Upper lobe of left lung (tissue), 6 donors: ENCODE measurements around the gene GPR162. TPM values are rescaled to one million over a fixed set of nuclear protein-coding genes. Genes with fewer than 3 reads are reported as not detected.
"Not testable (repeated sequence)": the region's sequence is repeated elsewhere in the genome, so short reads cannot be mapped to it uniquely, and the experiment has no call there.

Experiments
- ATAC-seq, 2 donors: fragments of 200-7000 bp; cut with Tn5 transposase; one replicate each; pipeline ENCODE4 v1.9.1; 2022; ENCODE audit warnings: mild to moderate bottlenecking in 2 of 2, moderate library complexity in 2 of 2; ENCODE audit not compliant: low FRiP score in 2 of 2
- DNase-seq, 2 donors: peaks; one replicate each; pipeline ENCODE4 v3.0.0-alpha.2; 2019 to 2020
- H3K27ac ChIP-seq, 4 donors: fragments of 200-600 bp; sonication (generic); one replicate each; pipeline ENCODE4 v1.5.1; 2016 to 2019
- H3K27me3 ChIP-seq, 4 donors: fragments of 200-600 bp; sonication (generic); one replicate each; pipeline ENCODE4 v1.5.1; 2017 to 2019
- H3K36me3 ChIP-seq, 4 donors: fragments of 200-600 bp; sonication (generic); one replicate each; pipeline ENCODE4 v1.5.1; 2016 to 2019
- H3K4me1 ChIP-seq, 4 donors: fragments of 200-600 bp; sonication (generic); one replicate each; pipeline ENCODE4 v1.5.1; 2018 to 2019
- H3K4me3 ChIP-seq, 4 donors: fragments of 200-600 bp; sonication (generic); one replicate each; pipeline ENCODE4 v1.5.1; 2017 to 2019; ENCODE audit warnings: mild to moderate bottlenecking in 2 of 4, moderate library complexity in 1 of 4
- H3K9me3 ChIP-seq, 4 donors: fragments of 200-600 bp; sonication (generic); one replicate each; pipeline ENCODE4 v1.5.1; 2018 to 2019
- CTCF ChIP-seq, 6 experiments: fragments of 450-650 bp in 4 of 6; fragments of 200-600 bp in 2 of 6; sonication (generic) in 2 of 6; IDR thresholded peaks; one replicate each; pipeline ENCODE4 v1.5.1; 2016 to 2019; ENCODE audit warnings: antibody characterized with exemption in 6 of 6
- EP300 ChIP-seq, 4 donors: sonication (generic); formaldehyde crosslinking; IDR thresholded peaks; one replicate each; pipeline ENCODE4 v1.5.1; 2017; ENCODE audit warnings: antibody characterized with exemption in 4 of 4, control low read depth in 2 of 4
- POLR2A ChIP-seq, 4 donors: fragments of 450-650 bp; IDR thresholded peaks; one replicate each; pipeline ENCODE4 v1.5.1; 2016 to 2017; ENCODE audit warnings: antibody characterized with exemption in 4 of 4, mild to moderate bottlenecking in 2 of 4
- POLR2AphosphoS5 ChIP-seq, 2 donors: sonication (generic); formaldehyde crosslinking; IDR thresholded peaks; one replicate each; pipeline ENCODE4 v1.5.1; 2017; ENCODE audit warnings: antibody characterized with exemption in 2 of 2
- WGBS, 2 donors: methylation state at CpG; one replicate each; pipeline ENCODE4 v1.1.5; 2017 to 2018; 5-methylcytosine and 5-hydroxymethylcytosine counted together
- total RNA-seq, 6 donors: library from RNA; depleted of rRNA in 4 of 6; stranded (reverse); fragments of >200 nt in 4 of 6; gene quantifications; one replicate each; pipeline versions ENCODE4 v1.1.0 to v1.2.1, GENCODE V29; 2016 to 2021
- donor health status: DM: no; HTN: no; CAD: no; lungs with moderate emphysema.
- donor health status: DM: no; HTN: yes; CAD: no; lungs with severe emphysema.

Gene GPR162
- total RNA-seq, 6 donors from 2014 or later: 8.1 to 47.1 (median 16.5) TPM

DNA sequence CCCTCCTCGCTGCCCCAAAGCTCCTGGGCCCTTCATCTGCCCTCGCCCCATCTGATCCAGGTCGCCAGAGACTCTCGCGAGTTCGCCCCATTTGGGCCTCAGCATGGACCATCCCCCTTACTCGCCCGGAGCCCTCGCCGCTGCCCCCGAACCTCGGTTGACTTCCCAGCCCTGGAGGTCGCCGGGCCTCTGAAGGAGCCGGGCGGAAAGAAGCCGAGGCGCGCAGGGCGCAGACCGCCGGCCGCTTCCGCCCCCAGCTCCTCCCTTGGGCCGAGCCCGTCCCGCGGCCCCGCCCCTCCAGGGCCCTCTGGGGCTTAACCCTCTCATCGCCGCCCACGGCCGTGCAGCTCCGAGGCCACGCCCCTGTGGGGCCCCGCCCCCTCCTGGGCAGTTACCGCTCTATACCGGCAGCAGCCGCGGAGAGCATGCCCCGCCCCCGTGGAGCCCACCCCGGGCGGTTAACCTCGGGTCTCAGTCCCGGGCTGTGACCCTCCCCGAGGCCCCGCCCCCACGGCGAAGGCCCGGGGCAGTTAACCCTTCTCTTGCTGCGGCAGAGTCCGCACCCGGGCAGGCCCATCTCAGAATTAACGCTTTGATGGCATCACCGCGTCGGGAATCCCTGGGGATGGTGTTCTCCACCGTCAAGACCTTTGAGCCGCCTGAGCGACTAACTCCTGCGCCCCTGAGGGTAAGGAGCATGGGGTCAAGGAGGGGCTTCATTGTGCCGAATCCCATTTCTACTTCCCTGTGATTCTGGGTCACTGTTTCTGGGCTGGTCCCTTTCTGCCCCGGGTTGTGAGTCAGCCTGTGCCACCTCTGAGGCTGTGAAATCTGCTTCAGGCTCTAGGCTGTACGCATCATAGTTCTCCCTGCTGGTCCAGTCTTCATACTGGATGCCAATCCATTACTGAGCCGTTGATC, 51.7 kb downstream of the GPR162 start, which contains the start of gene SPSB2:
SPSB2 (minus strand) TSS at position 210 of the 921 bp plus-strand sequence. CDS start 402 bp downstream, outside the sequence.
- Histone ChIP-seq H3K27me3 (no peaks in the 10 kb centered on the region), H3K27ac (peak within 1 kb of the TSS; percentile 83 to 93 (median 92)), H3K9me3 (no peaks in the 10 kb centered on the region), H3K4me3 (peak within 1 kb of the TSS; percentile 71 to 90 (median 82)), H3K36me3 (peaks cover 3 to 24% (median 20%) of the 10 kb centered on the region in 4 donors), H3K4me1 (peaks cover 39 to 58% (median 46%) of the 10 kb centered on the region in 4 donors)
- DNase-seq (peak; percentile 100), ATAC-seq (peak; percentile 97 to 98)
- 0% methylated on average over 10 to 53 of the region's 66 CpGs for WGBS, 2 donors
- TF ChIP-seq POLR2AphosphoS5 (IDR thresholded peaks at IDR 0.05): peak; percentile 54 to 82
- peak in 3 of 4 donors; percentile 46 to 92 (median 85) for TF ChIP-seq POLR2A (IDR thresholded peaks at IDR 0.05)
- TF ChIP-seq CTCF (IDR thresholded peaks at IDR 0.05): peak in 2 of 6 experiments; percentile 18 to 37
- TF ChIP-seq EP300 (IDR thresholded peaks at IDR 0.05): no peak

DNA sequence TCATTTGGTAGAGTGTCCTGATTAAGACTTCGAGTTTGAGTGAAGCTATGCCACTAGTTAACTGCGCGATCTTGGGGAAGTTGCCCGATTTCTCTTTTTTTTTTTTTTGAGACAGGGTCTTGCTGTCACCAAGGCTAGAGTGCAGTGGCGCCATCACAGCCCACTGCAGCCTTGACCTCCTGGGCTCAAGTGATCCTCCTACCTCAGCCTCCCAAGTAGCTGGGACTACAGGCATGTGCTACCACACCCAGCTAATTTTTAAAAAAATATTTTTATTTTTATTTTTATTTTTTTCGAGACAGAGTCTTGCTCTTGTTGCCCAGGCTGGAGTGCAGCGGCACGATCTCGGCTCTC, 52.4 kb downstream of the GPR162 start:
- H3K27me3 ChIP-seq, ATAC-seq, H3K9me3 ChIP-seq, DNase-seq: not testable (repeated sequence)
- H3K4me1 ChIP-seq: peaks cover 33 to 51% (median 40%) of the 10 kb centered on the region in 4 donors
- peak overlapping the region in 3 of 4 donors; percentile 71 to 90 (median 78) for H3K4me3 ChIP-seq
- H3K27ac ChIP-seq: peak overlapping the region; percentile 83 to 93 (median 92)
- H3K36me3 ChIP-seq: peaks cover 3 to 24% (median 20%) of the 10 kb centered on the region in 4 donors
- 42 to 43% methylated on average over 9 of the region's 9 CpGs for WGBS, 2 donors

Other genes starting within 250 kb of the GPR162 start
- 100 to 1,000 TPM; 165 to 267 (median 178) TPM for gene CHD4, start 214.4 kb upstream of the GPR162 start, total RNA-seq
- gene LPAR5, start 185.9 kb upstream of the GPR162 start, total RNA-seq: 1 to 10 TPM; 1.3 to 4.4 (median 2.9) TPM
- gene ACRBP, start 174.4 kb upstream of the GPR162 start, total RNA-seq: 10 to 100 TPM in 1 of 6 donors, 1 to 10 TPM in 5; 1.8 to 12.6 (median 5.9) TPM
- gene ING4, start 158.7 kb upstream of the GPR162 start, total RNA-seq: 10 to 100 TPM; 24.3 to 79.6 (median 33.8) TPM
- 10 to 100 TPM; 33.4 to 52.8 (median 43.0) TPM for gene ZNF384, start 132.4 kb upstream of the GPR162 start, total RNA-seq
- under 1 TPM in 3 of 6 donors, not detected in 3; 0.13 to 0.83 (median 0.39) TPM for gene PIANP, start 121.0 kb upstream of the GPR162 start, total RNA-seq
- gene COPS7A, start 97.8 kb upstream of the GPR162 start, total RNA-seq: 10 to 100 TPM; 36.9 to 70.2 (median 63.0) TPM
- 100 to 1,000 TPM; 136 to 221 (median 144) TPM for gene MLF2, start 68.7 kb upstream of the GPR162 start, total RNA-seq
- 100 to 1,000 TPM; 142 to 463 (median 224) TPM for gene PTMS, start 55.5 kb upstream of the GPR162 start, total RNA-seq
- gene LAG3, start 49.3 kb upstream of the GPR162 start, total RNA-seq: 1 to 10 TPM in 4 of 6 donors, under 1 TPM in 2; 0.46 to 2.6 (median 1.5) TPM
- 10 to 100 TPM; 10.5 to 86.6 (median 35.6) TPM for gene CD4, start 32.3 kb upstream of the GPR162 start, total RNA-seq
- 10 to 100 TPM in 2 of 6 donors, 1 to 10 TPM in 4; 2.7 to 15.7 (median 7.0) TPM for gene P3H3, start 6.6 kb downstream of the GPR162 start, total RNA-seq
- 1 to 10 TPM in 2 of 6 donors, under 1 TPM in 3, not detected in 1; 0.44 to 1.4 (median 0.86) TPM for gene GNB3, start 19.1 kb downstream of the GPR162 start, total RNA-seq
- 10 to 100 TPM in 1 of 6 donors, 1 to 10 TPM in 3, under 1 TPM in 1, not detected in 1; 0.39 to 10.3 (median 2.8) TPM for gene CDCA3, start 29.5 kb downstream of the GPR162 start, total RNA-seq
- gene USP5, start 30.3 kb downstream of the GPR162 start, total RNA-seq: 10 to 100 TPM; 22.6 to 77.0 (median 35.6) TPM
- gene TPI1, start 45.7 kb downstream of the GPR162 start, total RNA-seq: 100 to 1,000 TPM; 137 to 407 (median 309) TPM
- gene SPSB2, start 51.5 kb downstream of the GPR162 start, total RNA-seq: 10 to 100 TPM; 27.7 to 63.3 (median 35.0) TPM
- gene LRRC23, start 83.0 kb downstream of the GPR162 start, total RNA-seq: 10 to 100 TPM; 12.0 to 83.2 (median 29.1) TPM
- gene ENO2, start 92.8 kb downstream of the GPR162 start, total RNA-seq: 10 to 100 TPM; 33.4 to 44.0 (median 40.7) TPM
- gene ATN1, start 106.1 kb downstream of the GPR162 start, total RNA-seq: 100 to 1,000 TPM in 4 of 6 donors, 10 to 100 TPM in 2; 74.7 to 321 (median 133) TPM
- gene RNU7-1, start 122.0 kb downstream of the GPR162 start, total RNA-seq: not detected
- 100 to 1,000 TPM in 5 of 6 donors, 10 to 100 TPM in 1; 83.8 to 291 (median 179) TPM for gene C12orf57, start 122.2 kb downstream of the GPR162 start, total RNA-seq
- 100 to 1,000 TPM in 4 of 6 donors, 10 to 100 TPM in 2; 56.3 to 215 (median 114) TPM for gene PTPN6, start 129.5 kb downstream of the GPR162 start, total RNA-seq
- 100 to 1,000 TPM; 101 to 196 (median 140) TPM for gene PHB2, start 148.8 kb downstream of the GPR162 start, total RNA-seq
- 10 to 100 TPM; 30.4 to 47.4 (median 38.3) TPM for gene EMG1, start 149.1 kb downstream of the GPR162 start, total RNA-seq
- gene LPCAT3, start 196.7 kb downstream of the GPR162 start, total RNA-seq: 100 to 1,000 TPM in 1 of 6 donors, 10 to 100 TPM in 5; 56.3 to 110 (median 84.1) TPM
- gene C1S, start 238.9 kb downstream of the GPR162 start, total RNA-seq: 100 to 1,000 TPM; 146 to 338 (median 208) TPM